Activated T-cell treated with anti-CD3 and anti-CD28 coated beads, Interleukin-2, amount 50 U/mL, for 4 hours (primary cell): Measurements from ENCODE around the gene PPP1R15A. TPM values are rescaled to one million over a fixed set of nuclear protein-coding genes. Genes with fewer than 3 reads are reported as not detected.

ENCODE experiments used
- ATAC-seq, 2 donors: fragments of 200-7000 bp; cut with Tn5 transposase; one replicate each; pipeline ENCODE4 v1.10.0; 2021
- DNase-seq: peaks from one replicate; pipeline ENCODE4 v3.0.0-alpha.2; 2020
- H3K27me3 Mint-ChIP-seq: one replicate; pipeline ENCODE4 v1.8.0; 2021; ENCODE audit warnings: low read depth, mixed read lengths
- H3K36me3 Mint-ChIP-seq: one replicate; pipeline ENCODE4 v1.8.0; 2022; ENCODE audit warnings: mixed read lengths; ENCODE audit not compliant: insufficient read depth
- H3K4me1 Mint-ChIP-seq: one replicate; pipeline ENCODE4 v1.8.0; 2021; ENCODE audit warnings: low read depth, mixed read lengths
- H3K4me3 Mint-ChIP-seq: one replicate; pipeline ENCODE4 v1.8.0; 2021; ENCODE audit warnings: mild to moderate bottlenecking, moderate library complexity, mixed read lengths
- H3K9me3 Mint-ChIP-seq: one replicate; pipeline ENCODE4 v1.8.0; 2021; ENCODE audit warnings: mixed read lengths
- total RNA-seq, 3 donors: library from RNA; stranded (reverse); gene quantifications; one replicate each; pipeline ENCODE4 v1.2.1, GENCODE V29; 2021

Gene PPP1R15A
- 100 to 1,000 TPM in 2 of 3 donors, 10 to 100 TPM in 1; 76.0 to 134 (median 110) TPM for total RNA-seq

DNA sequence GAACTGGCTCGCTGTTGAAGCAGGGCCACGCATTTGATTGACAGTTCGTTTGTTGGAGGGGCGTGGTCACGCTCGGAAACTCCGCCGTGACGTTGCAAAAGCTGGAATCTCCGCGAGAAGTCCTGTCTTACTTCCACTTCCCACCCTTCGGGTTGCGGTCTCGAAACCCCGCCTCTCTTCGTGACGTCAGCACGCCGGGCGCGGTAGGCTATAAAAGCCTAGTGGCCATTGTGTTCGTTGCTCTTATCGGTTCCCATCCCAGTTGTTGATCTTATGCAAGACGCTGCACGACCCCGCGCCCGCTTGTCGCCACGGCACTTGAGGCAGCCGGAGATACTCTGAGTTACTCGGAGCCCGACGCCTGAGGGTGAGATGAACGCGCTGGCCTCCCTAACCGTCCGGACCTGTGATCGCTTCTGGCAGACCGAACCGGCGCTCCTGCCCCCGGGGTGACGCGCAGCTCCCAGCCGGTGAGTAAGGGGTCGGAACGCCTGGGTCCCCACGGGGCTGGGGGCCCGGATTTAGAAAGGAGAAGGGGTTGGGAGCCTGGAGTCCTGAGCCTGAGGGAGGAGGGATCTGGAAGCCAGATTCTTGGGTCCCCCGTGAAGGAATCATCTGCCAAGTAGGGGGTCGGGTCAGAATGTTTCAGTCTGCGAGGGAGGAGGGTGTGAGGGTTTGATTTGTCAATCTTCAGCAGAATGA is at the start of gene PPP1R15A:
Gene PPP1R15A (plus strand): TSS at position 240 of the 702 bp plus-strand sequence. CDS start 813 bp downstream, outside the sequence.
- Mint-ChIP-seq H3K27me3 (no peaks in the 10 kb centered on the region), H3K4me3 (peak within 1 kb of the TSS; percentile 99), H3K9me3 (no peaks in the 10 kb centered on the region), H3K4me1 (peaks cover 31% of the 10 kb centered on the region), H3K36me3 (peaks cover 36% of the 10 kb centered on the region)
- peak; percentile 49 to 54 for ATAC-seq
- peak; percentile 100 for DNase-seq

- DNase-seq, result no peak
- Mint-ChIP-seq H3K4me1 (no peaks in the 10 kb centered on the region), H3K4me3 (no peak overlapping the region), H3K36me3 (no peaks in the 10 kb centered on the region), H3K27me3 (no peaks in the 10 kb centered on the region), H3K9me3 (no peaks in the 10 kb centered on the region)
- no peak for ATAC-seq
Observed at GRCh38 chr19:48822514-48822913, 49.7 kb upstream of the PPP1R15A start.

DNA sequence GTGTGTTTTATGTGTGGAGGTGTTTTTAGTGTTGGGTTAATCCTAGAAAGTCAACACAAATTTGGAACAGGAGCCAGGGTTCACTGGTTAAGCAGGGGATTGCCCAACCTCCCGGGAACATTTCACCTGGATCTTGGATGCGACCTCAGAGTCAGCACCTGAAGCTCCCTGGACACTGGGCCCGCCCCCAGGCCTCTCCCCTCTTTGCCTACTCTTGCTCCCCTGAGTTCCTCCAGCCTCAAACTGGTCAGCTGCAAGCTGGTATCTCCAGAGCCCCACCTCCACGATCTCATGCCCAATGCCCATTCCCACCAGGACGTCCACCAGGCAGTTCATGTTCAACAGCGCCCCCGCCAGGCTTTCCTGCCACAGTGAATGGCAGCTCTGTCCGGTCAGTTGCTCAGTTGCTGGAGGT is 45.6 kb upstream of the PPP1R15A start:
- no peak for DNase-seq
- Mint-ChIP-seq H3K9me3 (no peaks in the 10 kb centered on the region), H3K4me1 (no peaks in the 10 kb centered on the region), H3K4me3 (no peak overlapping the region), H3K36me3 (no peaks in the 10 kb centered on the region), H3K27me3 (no peaks in the 10 kb centered on the region)
- ATAC-seq, result no peak

- Mint-ChIP-seq H3K27me3 (no peaks in the 10 kb centered on the region), H3K36me3 (no peaks in the 10 kb centered on the region), H3K9me3 (no peaks in the 10 kb centered on the region), H3K4me3 (no peak overlapping the region), H3K4me1 (peaks cover 2% of the 10 kb centered on the region)
- ATAC-seq, result no peak
- no peak for DNase-seq
Observed at GRCh38 chr19:48830088-48830487, 42.1 kb upstream of the PPP1R15A start.

DNA sequence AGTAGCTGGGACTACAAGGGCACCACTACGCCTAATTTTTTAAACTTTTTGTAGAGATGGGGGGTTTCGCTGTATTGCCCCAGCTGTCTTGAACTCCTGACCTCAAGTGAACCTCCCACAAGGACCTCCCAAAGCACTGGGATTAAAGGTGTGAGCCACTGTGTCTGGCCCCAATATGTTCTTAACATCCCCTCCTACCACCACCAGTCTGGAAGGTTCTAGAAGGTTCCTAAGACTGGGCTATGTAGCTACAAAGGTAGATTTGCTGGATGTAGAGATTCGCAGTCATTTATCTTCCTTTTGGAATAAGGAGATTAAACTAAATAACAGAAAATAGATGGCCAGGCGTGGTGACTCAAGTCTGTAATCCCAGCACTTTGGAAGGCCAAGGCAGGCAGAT is 41.3 kb upstream of the PPP1R15A start:
- DNase-seq (no peak), ATAC-seq (no peak)
- Mint-ChIP-seq H3K36me3 (no peaks in the 10 kb centered on the region), H3K4me3 (no peak overlapping the region), H3K4me1 (peaks cover 8% of the 10 kb centered on the region), H3K27me3 (no peaks in the 10 kb centered on the region), H3K9me3 (no peaks in the 10 kb centered on the region)

- Mint-ChIP-seq H3K36me3 (no peaks in the 10 kb centered on the region), H3K4me3 (no peak overlapping the region), H3K27me3 (peaks cover 8% of the 10 kb centered on the region), H3K9me3 (no peaks in the 10 kb centered on the region), H3K4me1 (peaks cover 18% of the 10 kb centered on the region)
- no peak for ATAC-seq
- no peak for DNase-seq
Observed at GRCh38 chr19:48833049-48833448, 39.2 kb upstream of the PPP1R15A start.

DNA sequence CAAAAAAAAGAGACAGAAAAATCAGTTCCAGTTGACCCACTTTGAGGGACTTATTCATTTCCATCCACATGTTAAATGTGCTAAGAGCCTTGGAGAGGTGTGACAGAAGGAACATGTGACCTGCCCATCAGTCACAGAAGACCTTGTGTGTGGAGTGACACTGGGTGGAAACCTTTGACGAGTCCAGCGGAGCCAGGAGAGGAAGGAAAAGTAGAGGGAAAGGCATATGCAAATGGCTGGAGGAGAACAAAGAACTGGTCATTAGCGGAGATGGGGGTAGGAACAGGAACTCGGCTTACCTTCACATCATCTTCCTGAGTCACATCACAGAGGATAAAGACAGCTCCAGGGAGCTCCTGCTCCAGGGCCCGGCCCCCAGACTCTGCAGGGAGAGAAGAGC is 38.2 kb upstream of the PPP1R15A start:
- Mint-ChIP-seq H3K9me3 (no peaks in the 10 kb centered on the region), H3K4me1 (peaks cover 20% of the 10 kb centered on the region), H3K4me3 (peak overlapping the region; percentile 49), H3K27me3 (peaks cover 8% of the 10 kb centered on the region), H3K36me3 (no peaks in the 10 kb centered on the region)
- DNase-seq (no peak), ATAC-seq (no peak)

DNA sequence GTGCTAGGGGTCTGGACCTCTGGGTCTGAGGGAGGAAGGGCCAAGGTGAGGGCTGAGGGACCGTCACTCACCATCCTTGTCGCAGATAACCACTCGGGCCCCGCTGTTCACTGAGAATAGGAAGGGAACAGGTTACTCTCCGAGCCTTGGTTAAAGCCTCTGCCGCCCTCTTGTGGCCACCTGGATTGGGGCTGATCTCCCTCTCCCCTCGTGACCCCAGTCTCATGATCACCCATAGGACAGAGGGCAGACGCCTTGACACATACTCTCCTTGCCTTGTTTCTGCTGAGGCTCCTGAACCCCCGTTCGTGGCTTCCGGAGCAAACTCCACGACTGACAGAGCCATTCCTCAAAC is 36.5 kb upstream of the PPP1R15A start:
- no peaks in the 10 kb centered on the region for H3K9me3 Mint-ChIP-seq
- no peaks in the 10 kb centered on the region for H3K36me3 Mint-ChIP-seq
- DNase-seq, result peak; percentile 92
- H3K4me1 Mint-ChIP-seq, result peaks cover 20% of the 10 kb centered on the region
- peaks cover 8% of the 10 kb centered on the region for H3K27me3 Mint-ChIP-seq
- ATAC-seq, result peak; percentile 90 to 93
- peak overlapping the region; percentile 78 for H3K4me3 Mint-ChIP-seq

DNA sequence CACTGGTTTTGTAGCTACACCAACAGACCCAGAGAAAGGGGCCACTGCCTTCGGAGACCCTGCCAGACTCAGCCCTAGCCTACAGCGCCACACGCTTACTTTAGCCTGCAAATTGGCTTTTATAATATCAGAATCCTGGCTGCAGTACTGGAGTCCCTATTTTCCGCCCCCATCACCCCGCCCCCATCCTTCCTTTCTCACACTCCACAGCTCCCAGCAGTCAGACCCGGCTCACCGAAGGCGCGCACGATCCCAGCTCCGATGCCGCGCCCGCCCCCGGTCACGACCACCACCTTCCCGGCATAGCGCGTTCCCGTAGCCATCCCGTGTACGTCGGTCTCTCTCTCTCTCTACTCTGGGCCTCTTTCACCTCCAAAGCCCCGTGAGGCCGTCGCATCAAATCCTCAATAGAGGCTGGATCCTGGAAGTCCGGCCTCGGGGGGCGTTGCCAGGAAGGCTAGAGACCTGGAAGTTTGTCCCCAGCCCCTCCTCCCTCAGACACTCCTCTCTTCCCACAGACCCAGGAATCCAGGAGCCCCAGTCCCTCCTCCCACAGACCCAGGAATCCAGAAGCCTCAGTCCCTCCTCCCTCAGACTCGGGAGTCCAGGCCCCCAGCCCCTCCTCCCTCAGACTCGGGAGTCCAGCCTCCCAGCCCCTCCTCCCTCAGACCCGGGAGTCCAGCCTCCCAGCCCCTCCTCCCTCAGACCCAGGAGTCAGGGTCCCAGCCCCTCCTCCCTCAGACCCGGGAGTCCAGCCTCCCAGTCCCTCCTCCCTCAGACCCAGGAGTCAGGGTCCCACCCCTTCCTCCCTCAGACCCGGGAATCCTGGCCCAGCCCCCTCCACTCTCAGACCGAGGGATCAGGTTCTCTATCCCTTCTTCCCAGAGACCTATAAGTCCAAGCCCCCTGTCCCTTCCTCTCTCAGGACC is 35.9 kb upstream of the PPP1R15A start, which contains the start of gene HSD17B14:
Gene HSD17B14 (minus strand): TSS at position 403 of the 929 bp plus-strand sequence. CDS start 80 bp downstream, at position 323.
- peaks cover 20% of the 10 kb centered on the region for H3K4me1 Mint-ChIP-seq
- peaks cover 8% of the 10 kb centered on the region for H3K27me3 Mint-ChIP-seq
- DNase-seq, result no peak
- H3K36me3 Mint-ChIP-seq, result no peaks in the 10 kb centered on the region
- H3K4me3 Mint-ChIP-seq, result peak within 1 kb of the TSS; percentile 80
- H3K9me3 Mint-ChIP-seq, result no peaks in the 10 kb centered on the region
- peak; percentile 14 to 30 for ATAC-seq

- ATAC-seq, result peak; percentile 92 to 93
- no peaks in the 10 kb centered on the region for H3K9me3 Mint-ChIP-seq
- peaks cover 20% of the 10 kb centered on the region for H3K4me1 Mint-ChIP-seq
- peak; percentile 64 for DNase-seq
- H3K36me3 Mint-ChIP-seq, result no peaks in the 10 kb centered on the region
- peak overlapping the region; percentile 80 for H3K4me3 Mint-ChIP-seq
- peaks cover 8% of the 10 kb centered on the region for H3K27me3 Mint-ChIP-seq
Observed at GRCh38 chr19:48837051-48837524, 35.1 kb upstream of the PPP1R15A start.

- DNase-seq (no peak), ATAC-seq (no peak)
- Mint-ChIP-seq H3K9me3 (no peaks in the 10 kb centered on the region), H3K4me3 (no peak overlapping the region), H3K36me3 (no peaks in the 10 kb centered on the region), H3K4me1 (peaks cover 20% of the 10 kb centered on the region), H3K27me3 (peaks cover 8% of the 10 kb centered on the region)
Observed at GRCh38 chr19:48837687-48838086, 34.5 kb upstream of the PPP1R15A start.

DNA sequence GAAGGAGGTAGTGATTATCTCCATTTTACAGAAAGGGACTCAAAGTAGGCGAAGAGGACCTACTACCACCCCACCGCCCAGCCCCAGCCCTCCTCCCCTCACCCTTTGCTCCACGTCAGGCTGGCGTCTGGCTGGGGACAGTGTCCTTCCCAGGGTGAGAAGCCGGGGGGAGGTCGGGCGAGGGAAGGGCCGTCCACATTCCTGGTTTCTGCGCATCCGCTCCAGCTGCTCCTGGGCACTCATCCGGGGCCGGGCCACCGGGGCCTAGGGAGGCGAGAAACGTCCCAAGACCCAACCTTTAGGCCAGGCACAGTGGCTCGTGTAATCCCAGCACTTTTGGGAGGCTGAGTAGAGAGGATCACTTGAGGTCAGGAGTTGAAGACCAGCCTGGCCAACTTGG is 31.2 kb upstream of the PPP1R15A start:
- DNase-seq, result no peak
- no peak overlapping the region for H3K4me3 Mint-ChIP-seq
- H3K4me1 Mint-ChIP-seq, result peaks cover 11% of the 10 kb centered on the region

DNA sequence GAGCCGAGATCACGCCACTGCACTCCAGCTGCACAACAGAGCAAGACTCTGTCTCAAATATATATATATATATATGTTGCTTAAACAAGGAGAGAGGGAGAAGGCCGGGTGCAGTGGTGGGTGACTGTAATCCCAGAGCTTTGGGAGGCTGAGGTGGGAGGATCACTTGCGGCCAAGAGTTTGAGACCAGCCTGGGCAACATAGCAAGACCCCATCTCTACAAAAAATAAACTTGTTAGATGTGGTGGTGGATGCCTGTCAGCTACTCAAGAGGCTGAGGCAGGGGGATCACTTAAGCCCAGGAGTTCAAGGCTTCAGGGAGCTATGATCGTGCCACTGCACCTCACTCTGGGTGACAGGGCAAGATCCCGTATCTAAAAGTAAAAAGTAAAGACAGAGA is 30.6 kb upstream of the PPP1R15A start:
- Mint-ChIP-seq H3K4me3 (no peak overlapping the region), H3K27me3 (peaks cover 5% of the 10 kb centered on the region), H3K9me3 (no peaks in the 10 kb centered on the region), H3K36me3 (no peaks in the 10 kb centered on the region), H3K4me1 (peaks cover 7% of the 10 kb centered on the region)
- DNase-seq (no peak), ATAC-seq (no peak)

More for the DNA sequence above, 31.2 kb upstream of the PPP1R15A start:
- no peaks in the 10 kb centered on the region for H3K36me3 Mint-ChIP-seq
- no peak for ATAC-seq
- H3K9me3 Mint-ChIP-seq, result no peaks in the 10 kb centered on the region
- H3K27me3 Mint-ChIP-seq, result peaks cover 8% of the 10 kb centered on the region

DNA sequence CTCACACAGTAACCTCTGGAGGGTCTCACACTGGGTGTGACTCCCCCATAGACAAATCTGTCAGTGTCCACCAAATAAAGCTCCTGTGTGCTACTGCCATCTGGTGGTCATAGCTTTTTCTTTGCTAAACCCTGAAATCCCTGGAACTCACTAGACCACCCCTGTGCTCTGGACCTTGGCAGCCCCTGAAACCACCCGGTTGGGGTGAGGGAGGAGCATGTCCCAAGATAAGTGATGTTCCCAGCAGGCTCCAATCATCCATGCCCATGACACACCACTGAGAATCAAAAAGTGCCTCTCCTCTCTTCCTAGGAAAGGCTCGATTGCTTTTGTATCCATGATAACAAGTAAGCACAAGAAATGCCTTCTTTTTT is 29.4 kb upstream of the PPP1R15A start:
- DNase-seq (peak; percentile 33), ATAC-seq (peak; percentile 60 to 61)
- H3K36me3 Mint-ChIP-seq, result no peaks in the 10 kb centered on the region
- H3K4me1 Mint-ChIP-seq, result peaks cover 2% of the 10 kb centered on the region
- no peaks in the 10 kb centered on the region for H3K27me3 Mint-ChIP-seq
- H3K4me3 Mint-ChIP-seq, result no peak overlapping the region
- H3K9me3 Mint-ChIP-seq, result no peaks in the 10 kb centered on the region
